ENCODE data around the gene SAA2.

DNA sequence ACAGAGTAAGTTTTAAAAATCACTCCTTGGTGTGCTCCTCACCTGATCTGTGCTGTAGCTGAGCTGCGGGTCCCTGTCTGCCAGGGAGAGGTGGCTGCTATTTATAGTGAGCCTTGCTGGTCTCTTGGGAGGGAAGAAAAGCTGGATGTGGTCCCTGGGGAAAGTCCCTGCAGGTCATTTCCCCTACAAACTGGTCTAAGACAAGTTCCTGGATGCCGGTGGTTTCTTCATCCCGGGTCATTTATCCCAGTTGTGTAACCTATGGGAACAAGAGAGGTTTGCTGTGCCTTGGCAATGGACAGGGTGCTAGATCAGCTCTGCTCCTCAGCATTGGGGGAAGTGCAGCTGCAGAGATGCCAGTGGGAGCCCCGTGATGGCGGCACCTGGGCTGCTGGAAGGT is at the start of gene SAA2:
- TF ChIP-seq, protein P1, sequence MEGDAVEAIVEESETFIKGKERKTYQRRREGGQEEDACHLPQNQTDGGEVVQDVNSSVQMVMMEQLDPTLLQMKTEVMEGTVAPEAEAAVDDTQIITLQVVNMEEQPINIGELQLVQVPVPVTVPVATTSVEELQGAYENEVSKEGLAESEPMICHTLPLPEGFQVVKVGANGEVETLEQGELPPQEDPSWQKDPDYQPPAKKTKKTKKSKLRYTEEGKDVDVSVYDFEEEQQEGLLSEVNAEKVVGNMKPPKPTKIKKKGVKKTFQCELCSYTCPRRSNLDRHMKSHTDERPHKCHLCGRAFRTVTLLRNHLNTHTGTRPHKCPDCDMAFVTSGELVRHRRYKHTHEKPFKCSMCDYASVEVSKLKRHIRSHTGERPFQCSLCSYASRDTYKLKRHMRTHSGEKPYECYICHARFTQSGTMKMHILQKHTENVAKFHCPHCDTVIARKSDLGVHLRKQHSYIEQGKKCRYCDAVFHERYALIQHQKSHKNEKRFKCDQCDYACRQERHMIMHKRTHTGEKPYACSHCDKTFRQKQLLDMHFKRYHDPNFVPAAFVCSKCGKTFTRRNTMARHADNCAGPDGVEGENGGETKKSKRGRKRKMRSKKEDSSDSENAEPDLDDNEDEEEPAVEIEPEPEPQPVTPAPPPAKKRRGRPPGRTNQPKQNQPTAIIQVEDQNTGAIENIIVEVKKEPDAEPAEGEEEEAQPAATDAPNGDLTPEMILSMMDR (IDR thresholded peaks at IDR 0.05; ENCODE audit: low read depth, low read length): no peak
- TF ChIP-seq POLR2A (IDR thresholded peaks at IDR 0.05; ENCODE audit: extremely low read depth, insufficient read length): no peak

All from NB4 (cell line).